ENCODE results near the gene CHID1. TPM values are rescaled to one million over a fixed set of nuclear protein-coding genes. Genes with fewer than 3 reads are reported as not detected.
A peak's percentile ranks its signal among the peaks of the same experiment; 100 is the strongest.

Gene CHID1
- total RNA-seq, 3 donors from 2014 or later = 58.3 to 79.5 (median 68.3) TPM

DNA sequence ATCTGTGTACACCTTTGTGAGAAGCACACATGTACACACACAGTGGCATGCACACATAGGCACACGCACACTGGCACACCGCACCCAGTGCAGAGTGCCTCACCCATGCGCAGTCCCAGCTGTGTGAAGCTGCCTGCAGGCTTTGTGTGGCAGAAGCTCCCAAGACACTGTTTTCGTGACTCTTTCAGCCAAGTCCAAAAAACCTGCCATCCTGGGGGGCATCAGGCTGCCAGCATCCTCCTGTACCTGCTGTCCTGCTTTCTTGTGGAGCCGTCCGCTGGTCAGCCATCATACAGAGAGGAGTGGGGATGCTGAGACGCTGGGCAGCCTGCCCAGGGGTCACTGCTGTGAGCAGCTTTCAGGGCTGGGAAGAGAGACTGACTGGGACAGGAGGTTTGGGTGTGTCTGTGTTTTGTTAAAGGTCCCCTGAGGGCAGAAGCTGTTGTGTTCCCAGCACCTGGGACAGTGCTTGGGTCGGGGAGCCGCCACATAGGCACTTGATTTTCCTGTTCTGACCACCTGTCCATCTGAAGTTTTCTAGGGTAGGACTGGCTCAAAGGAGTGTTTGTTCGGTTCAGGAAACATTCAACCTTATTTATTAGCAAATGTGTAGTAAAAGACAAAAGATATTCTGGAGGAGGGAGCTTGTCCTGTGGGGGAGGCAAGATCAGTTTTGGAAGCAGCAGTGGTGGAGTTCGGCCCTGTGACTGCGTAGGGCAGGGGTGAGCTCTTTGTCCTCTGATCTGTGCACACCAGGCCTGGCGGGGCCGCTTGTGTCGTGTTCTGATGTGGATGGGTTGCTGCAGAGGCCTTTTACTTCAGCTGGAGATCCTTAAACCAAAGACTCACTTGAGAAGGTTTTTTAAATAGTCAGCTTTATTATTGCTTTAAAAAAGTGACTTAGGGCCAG lies 44.8 kb upstream of the CHID1 start:
- Histone ChIP-seq H3K27ac (peak overlapping the region; percentile 71 to 73), H3K4me1 (peaks cover 0 to 13% of the 10 kb centered on the region in 2 donors), H3K27me3 (no peaks in the 10 kb centered on the region), H3K36me3 (no peaks in the 10 kb centered on the region), H3K9me3 (no peaks in the 10 kb centered on the region), H3K4me3 (peak overlapping the region in 1 of 3 donors; percentile 39)
- intact Hi-C loops (cut with DNase I; ENCODE audit: low total_unique reads) = no loop called here
- DNase-seq (ENCODE audit: low spot score in 2 of 2) = peak in 1 of 2 donors; percentile 63
- peak in 1 of 3 donors; percentile 24 for TF ChIP-seq POLR2AphosphoS5 (IDR thresholded peaks at IDR 0.05)
- TF ChIP-seq, protein P1, sequence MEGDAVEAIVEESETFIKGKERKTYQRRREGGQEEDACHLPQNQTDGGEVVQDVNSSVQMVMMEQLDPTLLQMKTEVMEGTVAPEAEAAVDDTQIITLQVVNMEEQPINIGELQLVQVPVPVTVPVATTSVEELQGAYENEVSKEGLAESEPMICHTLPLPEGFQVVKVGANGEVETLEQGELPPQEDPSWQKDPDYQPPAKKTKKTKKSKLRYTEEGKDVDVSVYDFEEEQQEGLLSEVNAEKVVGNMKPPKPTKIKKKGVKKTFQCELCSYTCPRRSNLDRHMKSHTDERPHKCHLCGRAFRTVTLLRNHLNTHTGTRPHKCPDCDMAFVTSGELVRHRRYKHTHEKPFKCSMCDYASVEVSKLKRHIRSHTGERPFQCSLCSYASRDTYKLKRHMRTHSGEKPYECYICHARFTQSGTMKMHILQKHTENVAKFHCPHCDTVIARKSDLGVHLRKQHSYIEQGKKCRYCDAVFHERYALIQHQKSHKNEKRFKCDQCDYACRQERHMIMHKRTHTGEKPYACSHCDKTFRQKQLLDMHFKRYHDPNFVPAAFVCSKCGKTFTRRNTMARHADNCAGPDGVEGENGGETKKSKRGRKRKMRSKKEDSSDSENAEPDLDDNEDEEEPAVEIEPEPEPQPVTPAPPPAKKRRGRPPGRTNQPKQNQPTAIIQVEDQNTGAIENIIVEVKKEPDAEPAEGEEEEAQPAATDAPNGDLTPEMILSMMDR (IDR thresholded peaks at IDR 0.05) = no peak

DNA sequence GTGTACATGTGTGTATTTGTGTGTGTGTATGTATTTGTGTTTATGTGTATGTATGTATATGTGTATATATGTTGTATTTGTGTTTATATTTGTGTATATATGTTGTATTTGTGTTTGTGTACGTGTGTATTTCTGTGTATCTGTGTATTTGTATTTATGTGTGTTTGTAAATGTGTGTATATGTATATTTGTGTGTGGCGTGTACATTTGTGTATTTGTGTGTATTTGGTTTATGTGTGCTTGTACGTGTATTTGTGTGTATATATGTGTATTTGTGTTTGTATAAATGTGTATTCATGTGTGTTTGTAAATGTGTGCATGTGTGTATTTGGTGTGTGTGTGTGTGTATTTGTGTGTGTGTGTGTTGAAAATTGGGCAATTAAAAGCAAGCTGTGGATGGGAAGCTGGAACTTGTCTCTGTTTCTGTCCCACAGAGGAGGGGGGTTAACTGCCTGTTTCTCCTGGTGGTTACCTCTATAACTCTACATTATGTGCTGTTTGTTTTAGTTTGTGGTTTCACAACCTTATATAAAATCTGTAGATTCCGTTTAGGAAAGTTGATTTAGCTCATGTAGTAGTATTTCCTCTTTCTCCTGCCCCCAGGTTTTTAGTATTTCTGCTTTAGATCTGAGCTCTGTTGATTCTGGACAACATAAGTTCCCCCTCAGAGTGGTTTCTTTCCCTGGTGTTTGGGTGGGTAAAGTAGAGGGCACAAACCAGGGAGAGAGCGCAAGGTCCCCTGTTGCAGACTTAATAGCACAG lies 44.0 kb upstream of the CHID1 start:
- peaks cover 0 to 13% of the 10 kb centered on the region in 2 donors for H3K4me1 ChIP-seq
- no peak overlapping the region for H3K4me3 ChIP-seq
- peaks cover under 1 to 5% of the 10 kb centered on the region in 2 donors for H3K9me3 ChIP-seq
- DNase-seq (ENCODE audit: low spot score in 2 of 2) = no peak
- TF ChIP-seq, protein P1 (IDR thresholded peaks at IDR 0.05) = no peak
- TF ChIP-seq POLR2AphosphoS5 (IDR thresholded peaks at IDR 0.05) (no peak), POLR2A (IDR thresholded peaks at IDR 0.05) (no peak)
- H3K27ac ChIP-seq = peak overlapping the region; percentile 71 to 73
- H3K27me3 ChIP-seq = no peaks in the 10 kb centered on the region
- H3K36me3 ChIP-seq = no peaks in the 10 kb centered on the region
- intact Hi-C loops (cut with DNase I; ENCODE audit: low total_unique reads) = no loop called here

DNA sequence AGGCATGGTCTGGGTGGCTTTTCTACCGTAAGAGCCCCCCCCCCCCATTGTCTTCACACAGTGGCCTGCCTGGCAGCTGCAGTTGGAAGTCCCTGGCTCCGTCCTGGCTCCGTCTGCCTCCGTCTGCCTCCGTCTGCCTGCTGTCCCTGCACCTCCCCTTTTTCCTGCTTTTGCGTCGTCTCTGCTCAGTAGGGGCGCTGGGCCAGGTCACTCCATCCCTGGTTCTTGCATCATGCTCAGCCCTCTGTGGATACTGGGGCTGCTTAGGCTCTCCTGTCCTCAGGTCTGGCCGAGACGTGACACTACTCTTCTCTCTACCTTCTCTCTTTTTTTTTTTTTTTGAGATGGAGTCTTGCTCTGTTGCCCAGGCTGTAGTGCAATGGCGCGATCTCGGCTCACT lies 42.9 kb upstream of the CHID1 start:
- TF ChIP-seq POLR2A (IDR thresholded peaks at IDR 0.05) (no peak), POLR2AphosphoS5 (IDR thresholded peaks at IDR 0.05) (no peak)
- TF ChIP-seq, protein P1 (IDR thresholded peaks at IDR 0.05) = no peak
- intact Hi-C loops (cut with DNase I; ENCODE audit: low total_unique reads) = no loop called here
- H3K27me3 ChIP-seq = no peaks in the 10 kb centered on the region
- H3K27ac ChIP-seq = no peak overlapping the region
- H3K4me1 ChIP-seq = peaks cover 0 to 13% of the 10 kb centered on the region in 2 donors
- DNase-seq (ENCODE audit: low spot score in 2 of 2) = no peak
- H3K36me3 ChIP-seq = no peaks in the 10 kb centered on the region
- H3K4me3 ChIP-seq = no peak overlapping the region
- peaks cover 7 to 12% of the 10 kb centered on the region in 2 donors for H3K9me3 ChIP-seq

DNA sequence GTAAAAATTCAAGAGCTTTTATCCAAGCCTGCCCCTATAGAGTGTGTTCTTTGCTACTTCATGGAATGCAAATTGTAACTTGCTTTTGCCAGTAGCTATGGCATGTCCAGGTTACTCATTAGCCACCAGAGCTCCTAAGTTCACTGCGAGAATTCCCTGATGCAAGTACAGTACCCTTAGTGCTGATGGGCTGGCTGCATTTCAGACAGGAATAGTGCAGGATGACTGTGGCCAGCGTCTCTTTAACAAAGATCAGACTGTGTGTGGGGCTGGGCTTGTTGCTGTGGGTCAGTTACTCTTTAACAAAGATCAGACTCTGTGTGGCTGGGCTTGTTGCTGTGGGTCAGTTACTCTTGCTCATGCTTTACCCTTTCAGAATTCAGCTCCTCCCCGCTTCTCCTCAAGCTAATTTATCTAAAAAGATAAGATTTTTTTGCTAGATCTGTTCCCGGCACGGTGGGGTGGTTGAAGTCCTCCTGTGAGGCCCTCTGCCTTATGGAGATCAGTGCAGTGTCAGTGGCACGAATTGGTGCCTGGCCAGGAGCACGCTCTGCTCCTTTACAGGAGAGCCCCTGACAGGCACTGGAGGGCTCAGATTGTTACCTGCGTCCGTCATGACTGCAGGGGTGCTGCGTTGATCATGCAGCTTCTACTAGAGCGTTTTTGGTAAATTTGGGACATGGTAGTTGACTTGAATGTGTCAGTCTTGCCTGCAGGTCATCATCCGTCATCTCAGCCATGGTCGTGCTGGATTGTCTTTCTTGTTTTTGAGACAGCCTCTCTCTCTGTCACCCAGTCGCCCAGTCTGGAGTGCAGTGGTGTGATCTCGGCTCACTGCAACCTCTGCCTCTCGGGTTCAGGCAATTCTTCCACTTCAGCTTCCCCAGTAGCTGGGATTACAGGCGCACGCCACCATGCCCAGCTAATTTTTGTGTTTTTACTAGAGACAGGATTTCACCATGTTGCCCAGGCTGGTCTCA lies 42.1 kb upstream of the CHID1 start:
- H3K27ac ChIP-seq = no peak overlapping the region
- intact Hi-C loops (cut with DNase I; ENCODE audit: low total_unique reads) = no loop called here

More for the DNA sequence above, 42.1 kb upstream of the CHID1 start:
- peaks cover 7 to 12% of the 10 kb centered on the region in 2 donors for H3K9me3 ChIP-seq
- TF ChIP-seq POLR2A (IDR thresholded peaks at IDR 0.05) (no peak), POLR2AphosphoS5 (IDR thresholded peaks at IDR 0.05) (no peak)
- TF ChIP-seq, protein P1 (IDR thresholded peaks at IDR 0.05) = no peak
- no peaks in the 10 kb centered on the region for H3K27me3 ChIP-seq
- H3K4me3 ChIP-seq = no peak overlapping the region
- H3K36me3 ChIP-seq = no peaks in the 10 kb centered on the region
- H3K4me1 ChIP-seq = peaks cover 0 to 13% of the 10 kb centered on the region in 2 donors
- DNase-seq (ENCODE audit: low spot score in 2 of 2) = no peak

All from breast epithelium (tissue), 4 donors.